DND-41 (cell line): ENCODE data around the gene NFKBIZ.

ENCODE experiments used
- ATAC-seq: fragments of 200-7000 bp; cut with Tn5 transposase; 3 replicates; pipeline ENCODE4 v1.9.1; 2021; ENCODE audit warnings: low read depth; ENCODE audit not compliant: insufficient read depth
- DNase-seq: peaks from one replicate; pipeline ENCODE4 v3.0.0-alpha.2; 2020
- H2AFZ ChIP-seq: 2 replicates; pipeline ENCODE4 v1.6.0; 2012; ENCODE audit warnings: low read depth, low read length
- H3K27ac ChIP-seq: 2 replicates; pipeline ENCODE4 v1.5.1; 2012; ENCODE audit warnings: low read length, inconsistent platforms
- H3K27me3 ChIP-seq: fragments of 200-600 bp; sonication (generic); 2 replicates; pipeline ENCODE4 v1.6.0; 2012; ENCODE audit warnings: low read length, mild to moderate bottlenecking, inconsistent platforms; ENCODE audit not compliant: insufficient read depth, poor library complexity
- H3K36me3 ChIP-seq: 2 replicates; pipeline ENCODE4 v1.5.1; 2012; ENCODE audit warnings: low read length, inconsistent platforms; ENCODE audit not compliant: insufficient read depth
- H3K4me1 ChIP-seq: 2 replicates; pipeline ENCODE4 v1.5.1; 2012; ENCODE audit warnings: mild to moderate bottlenecking, low read length; ENCODE audit not compliant: insufficient read depth
- H3K4me2 ChIP-seq: 2 replicates; pipeline ENCODE4 v1.6.0; 2012; ENCODE audit warnings: mild to moderate bottlenecking, moderate library complexity, low read length, inconsistent platforms; ENCODE audit not compliant: insufficient read depth
- H3K4me3 ChIP-seq, 2 experiments: fragments of 200-600 bp in 1 of 2; shearing (Covaris generic) in 1 of 2; 2 replicates each; pipeline ENCODE4 v1.5.1; 2012 to 2016; ENCODE audit warnings: inconsistent platforms in 2 of 2, low read length in 2 of 2, mild to moderate bottlenecking in 2 of 2, low read depth in 1 of 2, moderate library complexity in 1 of 2
- H3K79me2 ChIP-seq: 2 replicates; pipeline ENCODE4 v1.6.0; 2012; ENCODE audit warnings: low read length, inconsistent platforms; ENCODE audit not compliant: insufficient read depth
- H3K9ac ChIP-seq: 2 replicates; pipeline ENCODE4 v1.6.0; 2012; ENCODE audit warnings: low read depth, mild to moderate bottlenecking, inconsistent platforms, low read length, moderate library complexity
- H3K9me3 ChIP-seq: 2 replicates; pipeline ENCODE4 v1.5.1; 2012; ENCODE audit warnings: low read length, moderate library complexity, mild to moderate bottlenecking, inconsistent platforms; ENCODE audit not compliant: insufficient read depth, severe bottlenecking
- H4K20me1 ChIP-seq: 2 replicates; pipeline ENCODE4 v1.6.0; 2012; ENCODE audit warnings: low read length; ENCODE audit not compliant: insufficient read depth
- EZH2 ChIP-seq: IDR thresholded peaks from 3 replicates; pipeline ENCODE4 v1.6.1; 2012; ENCODE audit warnings: borderline replicate concordance, low read depth, mild to moderate bottlenecking, moderate library complexity, low read length, inconsistent platforms; ENCODE audit not compliant: severe bottlenecking
- TF ChIP-seq, protein P1 (sequence below): IDR thresholded peaks from 2 replicates; pipeline ENCODE4 v1.5.1; 2012; ENCODE audit warnings: borderline replicate concordance, low read length, moderate library complexity, mild to moderate bottlenecking; ENCODE audit not compliant: poor library complexity, severe bottlenecking; ENCODE audit errors: extremely low read depth

The NFKBIZ gene

DNA sequence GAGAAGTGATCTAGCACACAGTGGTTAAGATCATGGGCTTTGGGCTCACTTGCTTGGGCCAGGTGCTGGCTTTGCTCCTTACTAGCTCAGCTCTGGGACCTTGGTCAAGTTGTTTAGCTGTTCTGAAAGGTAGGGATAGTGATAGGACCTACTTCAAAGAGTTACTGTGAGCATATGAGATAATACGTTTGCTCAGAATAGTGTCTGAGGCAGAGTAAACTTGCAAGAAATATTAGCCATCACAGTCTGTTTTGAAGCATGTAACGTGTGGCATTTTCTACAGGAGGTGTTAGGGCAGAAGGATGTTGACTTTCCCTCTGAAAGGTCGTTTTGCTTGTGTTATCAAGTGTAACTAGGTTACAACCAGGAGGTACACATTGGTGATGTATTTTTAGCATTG is 34.5 kb upstream of the NFKBIZ start:
- peaks cover 21% of the 10 kb centered on the region; the same call in 1 of the 2 replicates for H3K36me3 ChIP-seq
- no peak overlapping the region for H3K27ac ChIP-seq
- H3K4me2 ChIP-seq, result no peak overlapping the region
- no peak for TF ChIP-seq EZH2
- TF ChIP-seq, protein P1, sequence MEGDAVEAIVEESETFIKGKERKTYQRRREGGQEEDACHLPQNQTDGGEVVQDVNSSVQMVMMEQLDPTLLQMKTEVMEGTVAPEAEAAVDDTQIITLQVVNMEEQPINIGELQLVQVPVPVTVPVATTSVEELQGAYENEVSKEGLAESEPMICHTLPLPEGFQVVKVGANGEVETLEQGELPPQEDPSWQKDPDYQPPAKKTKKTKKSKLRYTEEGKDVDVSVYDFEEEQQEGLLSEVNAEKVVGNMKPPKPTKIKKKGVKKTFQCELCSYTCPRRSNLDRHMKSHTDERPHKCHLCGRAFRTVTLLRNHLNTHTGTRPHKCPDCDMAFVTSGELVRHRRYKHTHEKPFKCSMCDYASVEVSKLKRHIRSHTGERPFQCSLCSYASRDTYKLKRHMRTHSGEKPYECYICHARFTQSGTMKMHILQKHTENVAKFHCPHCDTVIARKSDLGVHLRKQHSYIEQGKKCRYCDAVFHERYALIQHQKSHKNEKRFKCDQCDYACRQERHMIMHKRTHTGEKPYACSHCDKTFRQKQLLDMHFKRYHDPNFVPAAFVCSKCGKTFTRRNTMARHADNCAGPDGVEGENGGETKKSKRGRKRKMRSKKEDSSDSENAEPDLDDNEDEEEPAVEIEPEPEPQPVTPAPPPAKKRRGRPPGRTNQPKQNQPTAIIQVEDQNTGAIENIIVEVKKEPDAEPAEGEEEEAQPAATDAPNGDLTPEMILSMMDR, result no peak
- H3K9me3 ChIP-seq, result no peaks in the 10 kb centered on the region
- peaks cover 12% of the 10 kb centered on the region for H3K4me1 ChIP-seq
- no peak overlapping the region for H3K9ac ChIP-seq
- no peak overlapping the region for H2AFZ ChIP-seq
- no peak for ATAC-seq
- H3K4me3 ChIP-seq, result no peak overlapping the region
- DNase-seq, result no peak
- no peaks in the 10 kb centered on the region for H3K79me2 ChIP-seq
- H4K20me1 ChIP-seq, result no peaks in the 10 kb centered on the region
- no peaks in the 10 kb centered on the region for H3K27me3 ChIP-seq

DNA sequence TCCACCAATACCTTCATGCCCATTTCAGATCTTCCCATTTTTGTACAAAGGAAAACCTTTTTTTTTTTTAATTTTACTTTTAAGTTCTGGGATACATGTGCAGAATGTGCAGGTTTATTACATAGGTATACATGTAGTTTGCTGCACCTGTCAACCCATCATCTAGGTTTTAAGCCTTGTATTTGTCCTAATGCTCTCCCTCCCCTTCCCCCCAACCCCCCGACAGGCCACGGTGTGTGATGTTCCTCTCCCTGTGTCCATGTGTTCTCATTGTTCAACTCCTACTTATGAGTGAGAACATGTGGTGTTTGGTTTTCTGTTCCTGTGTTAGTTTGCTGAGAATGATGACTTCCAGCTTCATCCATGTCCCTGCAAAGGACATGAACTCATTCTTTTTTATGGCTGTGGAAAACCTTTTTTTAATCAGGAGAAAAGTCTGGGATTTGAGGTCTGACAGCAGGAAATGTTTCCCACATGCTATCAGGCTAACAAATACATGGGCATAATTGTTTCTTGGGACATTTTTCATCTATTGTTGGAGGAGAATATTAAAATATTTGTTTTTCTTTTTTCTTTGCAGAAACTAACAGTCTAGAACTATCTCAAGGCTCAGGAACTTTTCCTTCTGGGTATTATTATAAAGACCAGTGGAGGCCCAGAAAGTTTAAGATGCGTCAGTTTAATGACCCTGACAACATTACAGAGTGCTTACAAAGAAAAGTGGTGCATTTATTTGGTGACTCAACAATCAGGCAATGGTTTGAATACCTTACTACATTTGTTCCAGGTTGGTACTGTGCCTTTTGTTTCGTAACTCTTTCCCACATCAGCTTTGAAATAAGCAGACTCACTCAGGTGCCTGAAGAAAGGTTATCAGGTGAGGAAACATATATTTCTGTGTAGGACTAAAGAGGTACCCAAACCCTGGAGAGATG is 32.8 kb upstream of the NFKBIZ start:
- Histone ChIP-seq H3K4me1 (no peaks in the 10 kb centered on the region), H3K4me2 (no peak overlapping the region), H3K9me3 (no peaks in the 10 kb centered on the region), H3K27me3 (no peaks in the 10 kb centered on the region), H3K27ac (no peak overlapping the region), H3K79me2 (no peaks in the 10 kb centered on the region), H3K4me3 (no peak overlapping the region), H2AFZ (no peak overlapping the region), H4K20me1 (no peaks in the 10 kb centered on the region), H3K36me3 (peaks cover 35% of the 10 kb centered on the region; the same call in 1 of the 2 replicates), H3K9ac (no peak overlapping the region)
- TF ChIP-seq, protein P1, result no peak
- no peak for TF ChIP-seq EZH2
- no peak for ATAC-seq
- no peak for DNase-seq

DNA sequence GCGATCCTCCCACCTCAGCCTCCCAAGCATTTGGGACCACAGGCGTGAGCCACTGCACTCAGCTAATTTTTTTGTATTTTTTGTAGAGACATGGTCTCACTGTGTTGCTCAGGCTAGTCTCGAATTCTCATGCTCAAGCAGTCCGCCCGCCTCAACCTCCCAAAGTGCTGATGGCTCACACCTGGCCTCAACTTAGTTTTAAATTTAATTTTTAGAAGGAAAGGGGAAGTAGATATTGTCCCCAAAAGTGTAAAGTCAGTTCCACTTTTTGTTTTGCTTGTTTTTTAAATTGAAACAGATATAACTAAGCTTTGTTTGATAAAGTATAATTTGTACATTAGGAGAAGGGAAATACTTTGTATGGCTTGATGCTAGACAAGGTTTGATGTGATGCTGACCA is 31.3 kb upstream of the NFKBIZ start:
- H3K27ac ChIP-seq, result no peak overlapping the region
- H3K9ac ChIP-seq, result no peak overlapping the region
- H3K79me2 ChIP-seq, result no peaks in the 10 kb centered on the region
- H2AFZ ChIP-seq, result no peak overlapping the region
- H3K4me1 ChIP-seq, result no peaks in the 10 kb centered on the region
- no peaks in the 10 kb centered on the region for H4K20me1 ChIP-seq
- no peaks in the 10 kb centered on the region for H3K27me3 ChIP-seq
- H3K9me3 ChIP-seq, result no peaks in the 10 kb centered on the region
- no peak overlapping the region for H3K4me2 ChIP-seq
- peaks cover 44% of the 10 kb centered on the region; the same call in 1 of the 2 replicates for H3K36me3 ChIP-seq
- DNase-seq (no peak), ATAC-seq (no peak)
- H3K4me3 ChIP-seq, result no peak overlapping the region
- TF ChIP-seq, protein P1, result no peak
- no peak for TF ChIP-seq EZH2
